ENCODE data around the gene DEFB116. TPM values are rescaled to one million over a fixed set of nuclear protein-coding genes. Genes with fewer than 3 reads are reported as not detected.

DEFB116 gene
- total RNA-seq (not detected), polyA plus RNA-seq (not detected)
- long read RNA-seq, donor 1: 0 reads
- long read RNA-seq, donor 2: 0 reads
- long read RNA-seq, donor 3: 0 reads
- long read RNA-seq, donor 4: 0 reads
- long read RNA-seq, donor 5: 0 reads
- long read RNA-seq, donor 6: 0 reads
- long read RNA-seq, donor 7: 0 reads
- long read RNA-seq, donor 8: 0 reads
- long read RNA-seq, donor 9: 0 reads
- long read RNA-seq, donor 10: 0 reads

DNA sequence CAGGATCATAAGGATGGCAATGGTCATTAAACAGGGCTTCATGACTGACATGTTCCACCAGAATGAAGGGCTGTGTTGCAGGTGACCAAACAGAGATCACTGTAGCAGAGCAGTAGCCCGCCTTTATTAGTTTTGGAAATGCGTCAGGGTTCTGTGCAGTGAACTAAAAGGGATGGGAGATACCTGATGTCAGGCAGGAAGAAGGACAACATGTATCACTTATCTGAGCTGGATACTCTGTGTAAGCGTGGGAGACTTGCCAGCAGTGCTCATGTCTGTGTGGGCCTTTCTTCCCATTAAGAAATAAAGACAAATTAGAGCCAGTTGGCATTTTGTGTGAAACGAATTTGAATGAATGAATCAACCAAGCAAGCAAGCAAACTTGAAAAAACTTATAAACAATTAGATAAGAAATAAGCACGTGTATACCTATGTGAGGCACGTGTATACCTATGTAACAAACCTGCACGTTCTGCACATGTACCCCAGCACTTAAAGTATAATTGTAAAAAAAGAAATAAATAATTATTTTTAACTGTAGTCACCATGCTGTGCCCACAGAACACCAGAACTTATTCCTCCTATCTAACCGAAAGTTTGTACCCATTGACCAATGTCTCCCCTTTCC, at the start of gene DEFB116:
Gene DEFB116 (minus strand): TSS at position 51 of the 628 bp plus-strand sequence. CDS start 0 bp downstream, at position 51.
- intact Hi-C loops (cut with DNase I; ENCODE audit: low total_unique reads): no loop called here
- Histone ChIP-seq H3K27ac (no peak within 1 kb of the TSS), H3K27me3 (no peaks in the 10 kb centered on the region), H3K4me1 (no peaks in the 10 kb centered on the region), H3K36me3 (no peaks in the 10 kb centered on the region), H3K4me3 (no peak within 1 kb of the TSS), H3K9me3 (peaks cover 0 to 10% (median 10%) of the 10 kb centered on the region in 4 donors)
- no peak for TF ChIP-seq CTCF (IDR thresholded peaks at IDR 0.05)
- no peak for TF ChIP-seq POLR2A (IDR thresholded peaks at IDR 0.05)
- TF ChIP-seq POLR2AphosphoS5 (IDR thresholded peaks at IDR 0.05): no peak
- no peak for TF ChIP-seq EP300 (IDR thresholded peaks at IDR 0.05)
- no peak for DNase-seq
- WGBS, 5 donors: 41 to 49% (median 47%) methylated on average over 8 of the region's 8 CpGs

DNA sequence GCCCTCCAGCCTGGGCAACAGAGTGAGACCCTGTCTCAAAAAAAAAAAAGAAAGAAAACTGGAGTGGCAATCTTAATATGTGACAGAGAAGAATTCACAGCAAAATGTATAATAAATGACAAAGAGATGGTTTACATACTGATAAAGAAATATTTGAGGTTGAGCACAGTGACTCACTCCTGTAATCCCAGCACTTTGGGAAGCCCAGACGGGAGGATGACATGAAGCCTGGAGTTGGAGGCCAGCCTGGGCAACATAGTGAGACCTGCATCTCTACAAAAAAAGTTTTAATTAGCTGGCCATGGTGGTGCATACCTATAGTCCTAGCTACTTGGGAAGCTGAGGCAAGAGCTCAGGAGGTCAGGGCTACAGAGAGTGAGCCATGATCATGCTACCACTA, 47.6 kb upstream of the DEFB116 start:
- H3K4me1 ChIP-seq: no peaks in the 10 kb centered on the region
- H3K27ac ChIP-seq: no peak overlapping the region
- H3K4me3 ChIP-seq: no peak overlapping the region
- no peaks in the 10 kb centered on the region for H3K27me3 ChIP-seq
- TF ChIP-seq CTCF (IDR thresholded peaks at IDR 0.05): no peak
- no peak for TF ChIP-seq POLR2A (IDR thresholded peaks at IDR 0.05)
- TF ChIP-seq EP300 (IDR thresholded peaks at IDR 0.05): no peak
- no peak for TF ChIP-seq POLR2AphosphoS5 (IDR thresholded peaks at IDR 0.05)
- intact Hi-C loops (cut with DNase I; ENCODE audit: low total_unique reads): no loop called here
- H3K9me3 ChIP-seq: peaks cover 0 to 5% (median 2%) of the 10 kb centered on the region in 4 donors
- 52 to 77% (median 62%) methylated on average over 1 of the region's 1 CpG for WGBS, 5 donors
- no peak for DNase-seq
- H3K36me3 ChIP-seq: no peaks in the 10 kb centered on the region

DNA sequence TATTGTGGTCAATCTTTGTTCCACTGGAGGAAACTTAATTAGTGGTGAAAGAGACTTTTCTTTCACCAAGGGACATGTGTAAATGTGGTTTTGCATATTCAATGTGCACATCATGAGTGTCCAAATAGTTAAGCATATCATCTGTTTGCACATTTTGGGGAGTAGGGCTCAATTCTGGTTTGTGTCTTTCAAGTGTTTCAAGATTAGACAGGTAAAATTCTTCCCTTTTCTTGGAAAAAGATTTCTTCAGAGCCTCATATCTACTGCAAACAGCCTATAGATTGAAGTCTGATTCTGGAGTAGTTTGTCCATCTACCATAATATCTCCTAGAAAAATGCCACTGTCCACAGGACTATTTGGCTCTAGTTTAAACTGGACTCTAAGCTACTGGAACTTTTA, 33.1 kb upstream of the DEFB116 start:
- no peak for DNase-seq
- no peaks in the 10 kb centered on the region for H3K9me3 ChIP-seq
- intact Hi-C loops (cut with DNase I; ENCODE audit: low total_unique reads): no loop called here
- no peaks in the 10 kb centered on the region for H3K36me3 ChIP-seq
- no peak overlapping the region for H3K27ac ChIP-seq
- H3K4me1 ChIP-seq: no peaks in the 10 kb centered on the region
- no peak overlapping the region for H3K4me3 ChIP-seq
- no peak for TF ChIP-seq EP300 (IDR thresholded peaks at IDR 0.05)
- no peak for TF ChIP-seq CTCF (IDR thresholded peaks at IDR 0.05)
- TF ChIP-seq POLR2AphosphoS5 (IDR thresholded peaks at IDR 0.05): no peak
- no peak for TF ChIP-seq POLR2A (IDR thresholded peaks at IDR 0.05)
- no peaks in the 10 kb centered on the region for H3K27me3 ChIP-seq

GRCh38 chr20:31330893-31331292, 22.5 kb upstream of the DEFB116 start:
- Histone ChIP-seq H3K27me3 (no peaks in the 10 kb centered on the region), H3K4me1 (no peaks in the 10 kb centered on the region), H3K9me3 (peaks cover 0 to 34% (median 15%) of the 10 kb centered on the region in 4 donors), H3K4me3 (no peak overlapping the region), H3K36me3 (no peaks in the 10 kb centered on the region), H3K27ac (no peak overlapping the region)
- intact Hi-C loops (cut with DNase I; ENCODE audit: low total_unique reads): no loop called here
- no peak for DNase-seq
- TF ChIP-seq POLR2A (IDR thresholded peaks at IDR 0.05): no peak
- TF ChIP-seq POLR2AphosphoS5 (IDR thresholded peaks at IDR 0.05): no peak
- TF ChIP-seq EP300 (IDR thresholded peaks at IDR 0.05): no peak
- no peak for TF ChIP-seq CTCF (IDR thresholded peaks at IDR 0.05)
